Measurements from ENCODE around the gene MRPL49. TPM values are rescaled to one million over a fixed set of nuclear protein-coding genes. Genes with fewer than 3 reads are reported as not detected.

MRPL49 gene
- total and polyA plus RNA-seq, 2 of the 8 experiments (the other 6 are each of a cell fraction or from before 2014, with no cell fraction given) = 54.0 to 84.8 TPM

- TF ChIP-seq SRF (IDR thresholded peaks at IDR 0.05; ENCODE audit: low read depth, low read length) (no peak), HDAC6 (IDR thresholded peaks at IDR 0.05; ENCODE audit: low read depth, low read length) (no peak), TAF7 (optimal IDR thresholded peaks at IDR 0.05; ENCODE audit: borderline replicate concordance, low read depth, low read length) (peak; percentile 90), RFX5 (IDR thresholded peaks at IDR 0.05; ENCODE audit: borderline replicate concordance, low read depth, low read length) (no peak), EGR1 (IDR thresholded peaks at IDR 0.05; ENCODE audit: borderline replicate concordance, low read depth, low read length) (0 out of 2 replicates have a peak, but pooled peaks have one; percentile 3), SP2 (IDR thresholded peaks at IDR 0.05; ENCODE audit: low read length) (no peak), SIN3A (conservative IDR thresholded peaks at IDR 0.05 in 1 of 2, IDR thresholded peaks at IDR 0.05 in 1 of 2; ENCODE audit: low read depth in 1 of 2, low read length in 2 of 2) (peak in 1 of 2 experiments; percentile 46; a peak in 1 of 4 replicates), CHD2 (IDR thresholded peaks at IDR 0.05; ENCODE audit: low read length) (no peak), ASH2L (IDR thresholded peaks at IDR 0.05; ENCODE audit: low read length) (no peak), SIRT6 (IDR thresholded peaks at IDR 0.05; ENCODE audit: low read length) (no peak), BCL11A (IDR thresholded peaks at IDR 0.05; ENCODE audit: low read depth in 2 of 2, low read length in 2 of 2) (no peak), BRCA1 (IDR thresholded peaks at IDR 0.05; ENCODE audit: low read depth, low read length) (no peak), SAP30 (IDR thresholded peaks at IDR 0.05; ENCODE audit: insufficient read depth, insufficient replicate concordance, low read length) (no peak), CHD1 (IDR thresholded peaks at IDR 0.05; ENCODE audit: low read depth, low read length) (no peak), POLR2AphosphoS5 (IDR thresholded peaks at IDR 0.05; ENCODE audit: low read depth, low read length) (peak; percentile 92), CREB1 (IDR thresholded peaks at IDR 0.05) (0 out of 2 replicates have a peak, but pooled peaks have one; percentile 8), NRF1 (IDR thresholded peaks at IDR 0.05; ENCODE audit: low read depth, low read length) (no peak), GTF2F1 (IDR thresholded peaks at IDR 0.05; ENCODE audit: borderline replicate concordance, low read depth, low read length) (peak; percentile 53; the same call in 1 of the 2 replicates), CTBP2 (IDR thresholded peaks at IDR 0.05; ENCODE audit: borderline replicate concordance, insufficient read depth, insufficient read length, low read length) (no peak), SP4 (IDR thresholded peaks at IDR 0.05; ENCODE audit: low read length) (no peak), SP1 (IDR thresholded peaks at IDR 0.05; ENCODE audit: low read depth, low read length) (peak; percentile 66; the same call in 1 of the 2 replicates), ZNF274 (IDR thresholded peaks at IDR 0.05; ENCODE audit: borderline replicate concordance, extremely low read depth, low read length) (no peak)
- TF ChIP-seq, protein P1, sequence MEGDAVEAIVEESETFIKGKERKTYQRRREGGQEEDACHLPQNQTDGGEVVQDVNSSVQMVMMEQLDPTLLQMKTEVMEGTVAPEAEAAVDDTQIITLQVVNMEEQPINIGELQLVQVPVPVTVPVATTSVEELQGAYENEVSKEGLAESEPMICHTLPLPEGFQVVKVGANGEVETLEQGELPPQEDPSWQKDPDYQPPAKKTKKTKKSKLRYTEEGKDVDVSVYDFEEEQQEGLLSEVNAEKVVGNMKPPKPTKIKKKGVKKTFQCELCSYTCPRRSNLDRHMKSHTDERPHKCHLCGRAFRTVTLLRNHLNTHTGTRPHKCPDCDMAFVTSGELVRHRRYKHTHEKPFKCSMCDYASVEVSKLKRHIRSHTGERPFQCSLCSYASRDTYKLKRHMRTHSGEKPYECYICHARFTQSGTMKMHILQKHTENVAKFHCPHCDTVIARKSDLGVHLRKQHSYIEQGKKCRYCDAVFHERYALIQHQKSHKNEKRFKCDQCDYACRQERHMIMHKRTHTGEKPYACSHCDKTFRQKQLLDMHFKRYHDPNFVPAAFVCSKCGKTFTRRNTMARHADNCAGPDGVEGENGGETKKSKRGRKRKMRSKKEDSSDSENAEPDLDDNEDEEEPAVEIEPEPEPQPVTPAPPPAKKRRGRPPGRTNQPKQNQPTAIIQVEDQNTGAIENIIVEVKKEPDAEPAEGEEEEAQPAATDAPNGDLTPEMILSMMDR (IDR thresholded peaks at IDR 0.05; ENCODE audit: control extremely low read depth in 1 of 3, insufficient read depth in 1 of 3, low read depth in 1 of 3, low read length in 3 of 3) = no peak
These were observed 10.2 kb upstream of the MRPL49 start, which contains the start of gene TM7SF2 (continued) for GRCh38 chr11:65111744-65112545.

Measured in H1 (cell line).